Measurements from ENCODE around the gene ZGPAT.
"Not testable (repeated sequence)": the region's sequence is repeated elsewhere in the genome, so short reads cannot be mapped to it uniquely, and the experiment has no call there.

The ZGPAT gene

DNA sequence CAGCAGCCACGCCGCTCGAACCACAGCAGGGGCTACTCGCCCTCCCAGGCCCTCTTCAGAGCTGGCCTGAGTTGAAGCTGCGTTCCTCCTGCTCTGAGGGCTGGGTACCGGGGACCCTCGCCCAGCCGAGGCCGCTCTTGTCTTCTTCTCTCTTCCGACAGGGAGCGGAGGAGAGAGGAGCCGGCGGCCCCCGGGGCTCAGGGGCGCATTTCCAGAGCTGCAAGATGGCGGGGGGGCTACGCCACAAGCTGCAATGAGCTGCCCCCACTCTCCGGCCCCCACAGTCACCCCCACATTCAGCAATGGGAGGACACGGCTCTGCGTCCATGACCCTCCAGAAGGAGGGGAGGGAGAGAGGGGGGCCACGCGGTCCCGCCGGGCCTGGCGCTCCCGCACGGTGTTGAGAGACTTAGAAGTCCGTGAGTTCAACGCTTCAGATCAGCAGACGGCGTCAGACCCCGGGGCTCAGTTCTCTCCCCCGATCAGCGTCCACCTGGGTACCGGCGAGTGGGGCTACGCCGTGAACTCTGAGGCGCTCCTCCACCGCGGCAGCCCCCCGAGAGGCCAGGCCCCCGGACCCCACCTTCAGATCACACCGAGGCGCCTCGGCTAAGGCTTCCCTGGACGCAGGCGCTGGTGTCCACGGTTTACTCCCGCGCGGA is 63.3 kb downstream of the ZGPAT start:
- H3K4me1 ChIP-seq (ENCODE audit: insufficient read depth, insufficient read length) = peaks cover 23% of the 10 kb centered on the region

DNA sequence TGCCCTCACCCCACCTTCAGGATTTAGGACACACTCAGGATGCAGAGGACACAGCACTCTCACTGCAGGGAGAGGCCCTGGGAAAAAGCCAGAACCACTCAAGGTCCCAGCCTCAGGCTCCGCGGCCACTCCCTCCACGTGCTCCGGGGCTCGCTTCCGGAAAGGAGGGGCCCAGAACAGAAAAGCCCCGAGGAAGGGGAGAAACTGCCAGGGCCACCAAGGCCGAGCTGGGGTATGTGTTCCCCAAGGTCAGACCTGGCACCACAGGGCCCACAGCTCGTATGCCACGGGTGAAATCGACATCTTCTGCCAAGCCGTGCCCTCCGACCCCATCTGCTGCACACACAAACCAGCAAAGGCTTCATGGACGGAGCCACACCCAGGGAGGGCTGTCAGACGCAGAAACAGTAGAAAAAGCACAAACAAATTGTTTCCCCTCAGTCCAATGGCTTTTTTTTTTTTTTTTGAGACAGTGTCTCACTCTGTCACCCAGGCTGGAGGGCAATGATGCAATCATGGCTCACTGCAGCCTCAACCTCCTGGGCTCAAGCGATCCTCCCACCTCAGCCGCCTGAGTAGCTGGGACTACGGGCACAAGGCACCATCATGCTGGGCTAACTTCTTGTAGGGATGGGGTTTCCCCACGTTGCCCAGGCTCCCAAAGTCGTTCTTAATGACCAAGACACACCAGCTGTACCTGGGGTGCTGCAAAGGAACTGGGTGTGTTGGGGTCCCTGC is 65.1 kb downstream of the ZGPAT start:
- H3K4me3 ChIP-seq (ENCODE audit: insufficient read length, low read depth) = no peak overlapping the region
- H3K9me3 ChIP-seq (ENCODE audit: insufficient read depth, low read length) = peaks cover 10% of the 10 kb centered on the region; the same call in 1 of the 2 replicates
- TF ChIP-seq YY1 (IDR thresholded peaks at IDR 0.05; ENCODE audit: insufficient read depth, insufficient read length) (no peak), SUZ12 (IDR thresholded peaks at IDR 0.05; ENCODE audit: extremely low read depth, insufficient read depth, insufficient read length) (no peak), ZNF274 (IDR thresholded peaks at IDR 0.05; ENCODE audit: low read depth, low read length) (no peak)
- H3K27me3 ChIP-seq (ENCODE audit: insufficient read depth, insufficient read length) = no peaks in the 10 kb centered on the region
- DNase-seq (ENCODE audit: low read depth, low spot score) = no peak
- peak overlapping the region; percentile 32 for H3K9ac ChIP-seq (ENCODE audit: insufficient read length, low read depth)
- H3K4me1 ChIP-seq (ENCODE audit: insufficient read depth, insufficient read length) = peaks cover 23% of the 10 kb centered on the region
- peaks cover 21% of the 10 kb centered on the region for H3K36me3 ChIP-seq (ENCODE audit: insufficient read depth, insufficient read length, low read length)

More for the DNA sequence above, 63.3 kb downstream of the ZGPAT start:
- Histone ChIP-seq H3K4me3 (ENCODE audit: insufficient read length, low read depth) (no peak overlapping the region), H3K9me3 (ENCODE audit: insufficient read depth, low read length) (no peaks in the 10 kb centered on the region), H3K9ac (ENCODE audit: insufficient read length, low read depth) (no peak overlapping the region), H3K36me3 (ENCODE audit: insufficient read depth, insufficient read length, low read length) (peaks cover 36% of the 10 kb centered on the region), H3K27me3 (ENCODE audit: insufficient read depth, insufficient read length) (no peaks in the 10 kb centered on the region)
- TF ChIP-seq SUZ12 (IDR thresholded peaks at IDR 0.05; ENCODE audit: extremely low read depth, insufficient read depth, insufficient read length) = no peak
- TF ChIP-seq ZNF274 (IDR thresholded peaks at IDR 0.05; ENCODE audit: low read depth, low read length) = no peak
- TF ChIP-seq YY1 (IDR thresholded peaks at IDR 0.05; ENCODE audit: insufficient read depth, insufficient read length) = no peak
- DNase-seq (ENCODE audit: low read depth, low spot score) = no peak

DNA sequence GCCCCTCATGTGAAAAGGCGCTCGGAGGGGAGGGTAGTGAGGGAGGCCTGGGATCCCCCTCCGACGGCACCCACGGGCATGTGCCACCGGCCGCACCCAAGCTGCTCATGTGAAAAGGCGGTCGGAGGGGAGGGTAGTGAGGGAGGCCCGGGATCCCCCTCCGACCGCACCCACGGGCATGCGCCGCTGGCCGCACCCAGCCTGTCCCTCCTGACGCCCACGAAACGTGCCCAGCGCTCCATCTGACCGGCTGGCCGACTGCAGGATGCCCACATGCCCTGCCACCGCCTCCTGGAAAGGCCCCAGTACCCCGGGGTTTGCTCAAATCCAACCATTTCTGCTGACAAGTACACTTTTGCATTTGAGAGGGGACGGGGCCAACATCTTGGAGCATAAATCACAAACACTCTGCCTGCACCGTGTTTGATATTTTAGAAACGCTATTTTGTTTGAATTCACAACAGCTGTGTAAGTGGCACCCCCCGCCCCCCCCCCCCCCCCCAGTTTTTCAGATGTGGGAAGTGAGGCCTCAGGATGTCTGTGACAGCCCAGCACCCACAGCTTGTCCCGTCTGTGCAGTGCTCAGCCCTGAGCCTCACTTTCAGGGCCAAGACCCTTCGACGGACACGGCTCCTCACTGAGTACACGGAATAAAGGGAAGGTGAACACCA is 65.9 kb downstream of the ZGPAT start:
- H3K9me3 ChIP-seq (ENCODE audit: insufficient read depth, low read length) = peaks cover 10% of the 10 kb centered on the region; the same call in 1 of the 2 replicates
- peaks cover 25% of the 10 kb centered on the region for H3K4me1 ChIP-seq (ENCODE audit: insufficient read depth, insufficient read length)
- H3K36me3 ChIP-seq (ENCODE audit: insufficient read depth, insufficient read length, low read length) = peaks cover 20% of the 10 kb centered on the region
- TF ChIP-seq SUZ12 (IDR thresholded peaks at IDR 0.05; ENCODE audit: extremely low read depth, insufficient read depth, insufficient read length) = no peak
- TF ChIP-seq ZNF274 (IDR thresholded peaks at IDR 0.05; ENCODE audit: low read depth, low read length) = no peak
- TF ChIP-seq YY1 (IDR thresholded peaks at IDR 0.05; ENCODE audit: insufficient read depth, insufficient read length) = no peak
- H3K27me3 ChIP-seq (ENCODE audit: insufficient read depth, insufficient read length) = no peaks in the 10 kb centered on the region
- no peak overlapping the region for H3K9ac ChIP-seq (ENCODE audit: insufficient read length, low read depth)
- no peak for DNase-seq (ENCODE audit: low read depth, low spot score)
- H3K4me3 ChIP-seq (ENCODE audit: insufficient read length, low read depth) = no peak overlapping the region

GRCh38 chr20:63774306-63774705 is 66.5 kb downstream of the ZGPAT start:
- TF ChIP-seq SUZ12 (IDR thresholded peaks at IDR 0.05; ENCODE audit: extremely low read depth, insufficient read depth, insufficient read length) (no peak), ZNF274 (IDR thresholded peaks at IDR 0.05; ENCODE audit: low read depth, low read length) (no peak), YY1 (IDR thresholded peaks at IDR 0.05; ENCODE audit: insufficient read depth, insufficient read length) (no peak)
- DNase-seq (ENCODE audit: low read depth, low spot score) = no peak
- Histone ChIP-seq H3K36me3 (ENCODE audit: insufficient read depth, insufficient read length, low read length) (peaks cover 14% of the 10 kb centered on the region), H3K4me3 (ENCODE audit: insufficient read length, low read depth) (no peak overlapping the region), H3K9me3 (ENCODE audit: insufficient read depth, low read length) (peaks cover 10% of the 10 kb centered on the region; the same call in 1 of the 2 replicates), H3K27me3 (ENCODE audit: insufficient read depth, insufficient read length) (no peaks in the 10 kb centered on the region), H3K4me1 (ENCODE audit: insufficient read depth, insufficient read length) (peaks cover 25% of the 10 kb centered on the region), H3K9ac (ENCODE audit: insufficient read length, low read depth) (no peak overlapping the region)

GRCh38 chr20:63775096-63775978 is 67.5 kb downstream of the ZGPAT start:
- Histone ChIP-seq H3K4me3 (ENCODE audit: insufficient read length, low read depth) (peak overlapping the region; percentile 15), H3K4me1 (ENCODE audit: insufficient read depth, insufficient read length) (peaks cover 25% of the 10 kb centered on the region), H3K36me3 (ENCODE audit: insufficient read depth, insufficient read length, low read length) (peaks cover 6% of the 10 kb centered on the region), H3K27me3 (ENCODE audit: insufficient read depth, insufficient read length) (no peaks in the 10 kb centered on the region), H3K9me3 (ENCODE audit: insufficient read depth, low read length) (peaks cover 10% of the 10 kb centered on the region; the same call in 1 of the 2 replicates), H3K9ac (ENCODE audit: insufficient read length, low read depth) (peak overlapping the region; percentile 77)
- DNase-seq (ENCODE audit: low read depth, low spot score) = peak; percentile 51
- TF ChIP-seq SUZ12 (IDR thresholded peaks at IDR 0.05; ENCODE audit: extremely low read depth, insufficient read depth, insufficient read length) (no peak), YY1 (IDR thresholded peaks at IDR 0.05; ENCODE audit: insufficient read depth, insufficient read length) (no peak), ZNF274 (IDR thresholded peaks at IDR 0.05; ENCODE audit: low read depth, low read length) (no peak)

GRCh38 chr20:63776875-63777274 is 69.0 kb downstream of the ZGPAT start:
- DNase-seq (ENCODE audit: low read depth, low spot score); H3K27me3 ChIP-seq (ENCODE audit: insufficient read depth, insufficient read length); H3K9ac ChIP-seq (ENCODE audit: insufficient read length, low read depth); H3K4me3 ChIP-seq (ENCODE audit: insufficient read length, low read depth); H3K36me3 ChIP-seq (ENCODE audit: insufficient read depth, insufficient read length, low read length): not testable (repeated sequence)
- Histone ChIP-seq H3K9me3 (ENCODE audit: insufficient read depth, low read length) (peaks cover 10% of the 10 kb centered on the region; the same call in 1 of the 2 replicates), H3K4me1 (ENCODE audit: insufficient read depth, insufficient read length) (peaks cover 25% of the 10 kb centered on the region)
